ENCODE data around the gene FGD5.

- TF ChIP-seq POLR2AphosphoS5 (IDR thresholded peaks at IDR 0.05; ENCODE audit: low read depth, low read length) = no peak
- TF ChIP-seq POLR2A (IDR thresholded peaks at IDR 0.05; ENCODE audit: low read depth, low read length) = no peak
Measured at GRCh38 chr3:14946739-14947099, 128.0 kb downstream of the FGD5 start.

All from GM12892 (cell line).